ENCODE data around the gene TMEM8B.
A peak's percentile ranks its signal among the peaks of the same experiment; 100 is the strongest.

TMEM8B gene

DNA sequence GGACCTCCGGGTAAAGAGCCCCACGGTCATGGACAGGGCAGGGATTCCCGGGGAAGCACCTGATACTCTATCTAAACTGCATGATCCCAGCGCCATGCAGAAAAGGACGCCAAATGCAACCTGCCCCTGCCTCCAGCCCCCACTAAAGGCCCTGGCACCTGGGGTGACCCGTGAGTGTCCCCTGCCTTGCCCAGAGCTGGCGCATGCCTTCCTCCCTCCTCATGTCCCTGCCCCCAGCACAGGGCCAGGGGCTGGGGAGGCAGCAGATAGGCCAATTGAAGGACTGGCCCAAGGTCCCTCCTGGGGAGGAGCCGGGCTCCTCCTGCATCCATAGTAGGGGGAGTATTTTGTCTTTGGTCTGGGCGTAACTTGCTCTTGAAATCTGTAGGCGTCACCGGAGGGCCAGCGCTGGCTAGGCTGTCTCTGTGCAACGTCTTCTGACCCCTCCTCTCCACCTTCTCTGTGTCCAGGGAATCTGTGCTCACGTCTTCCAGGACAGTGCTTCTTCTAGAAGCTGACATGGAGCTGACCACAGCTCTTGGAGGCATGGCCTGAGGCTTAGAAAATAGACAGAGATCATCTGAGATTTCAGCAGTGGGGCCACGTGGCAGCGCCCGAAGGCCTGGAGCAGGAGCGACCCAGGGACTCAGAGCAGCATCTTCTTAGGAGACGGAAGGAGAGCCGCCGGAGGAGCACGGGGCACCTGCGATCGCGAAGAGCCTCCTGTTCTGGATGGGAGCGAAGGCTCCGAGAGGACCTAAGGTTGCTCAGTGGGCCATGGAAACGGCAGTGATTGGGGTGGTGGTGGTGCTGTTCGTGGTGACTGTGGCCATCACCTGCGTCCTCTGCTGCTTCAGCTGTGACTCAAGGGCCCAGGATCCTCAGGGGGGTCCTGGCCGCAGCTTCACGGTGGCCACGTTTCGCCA lies 80.9 kb downstream of the TMEM8B start (continued):
- TF ChIP-seq, protein P1, sequence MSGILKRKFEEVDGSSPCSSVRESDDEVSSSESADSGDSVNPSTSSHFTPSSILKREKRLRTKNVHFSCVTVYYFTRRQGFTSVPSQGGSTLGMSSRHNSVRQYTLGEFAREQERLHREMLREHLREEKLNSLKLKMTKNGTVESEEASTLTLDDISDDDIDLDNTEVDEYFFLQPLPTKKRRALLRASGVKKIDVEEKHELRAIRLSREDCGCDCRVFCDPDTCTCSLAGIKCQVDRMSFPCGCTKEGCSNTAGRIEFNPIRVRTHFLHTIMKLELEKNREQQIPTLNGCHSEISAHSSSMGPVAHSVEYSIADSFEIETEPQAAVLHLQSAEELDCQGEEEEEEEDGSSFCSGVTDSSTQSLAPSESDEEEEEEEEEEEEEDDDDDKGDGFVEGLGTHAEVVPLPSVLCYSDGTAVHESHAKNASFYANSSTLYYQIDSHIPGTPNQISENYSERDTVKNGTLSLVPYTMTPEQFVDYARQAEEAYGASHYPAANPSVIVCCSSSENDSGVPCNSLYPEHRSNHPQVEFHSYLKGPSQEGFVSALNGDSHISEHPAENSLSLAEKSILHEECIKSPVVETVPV (CRISPR knock-in tag; IDR thresholded peaks at IDR 0.05) = no peak
- TF ChIP-seq GLIS3 (CRISPR knock-in tag; IDR thresholded peaks at IDR 0.05) (no peak), ZFP30 (CRISPR knock-in tag; IDR thresholded peaks at IDR 0.05) (no peak)
- TF ChIP-seq, protein P2, sequence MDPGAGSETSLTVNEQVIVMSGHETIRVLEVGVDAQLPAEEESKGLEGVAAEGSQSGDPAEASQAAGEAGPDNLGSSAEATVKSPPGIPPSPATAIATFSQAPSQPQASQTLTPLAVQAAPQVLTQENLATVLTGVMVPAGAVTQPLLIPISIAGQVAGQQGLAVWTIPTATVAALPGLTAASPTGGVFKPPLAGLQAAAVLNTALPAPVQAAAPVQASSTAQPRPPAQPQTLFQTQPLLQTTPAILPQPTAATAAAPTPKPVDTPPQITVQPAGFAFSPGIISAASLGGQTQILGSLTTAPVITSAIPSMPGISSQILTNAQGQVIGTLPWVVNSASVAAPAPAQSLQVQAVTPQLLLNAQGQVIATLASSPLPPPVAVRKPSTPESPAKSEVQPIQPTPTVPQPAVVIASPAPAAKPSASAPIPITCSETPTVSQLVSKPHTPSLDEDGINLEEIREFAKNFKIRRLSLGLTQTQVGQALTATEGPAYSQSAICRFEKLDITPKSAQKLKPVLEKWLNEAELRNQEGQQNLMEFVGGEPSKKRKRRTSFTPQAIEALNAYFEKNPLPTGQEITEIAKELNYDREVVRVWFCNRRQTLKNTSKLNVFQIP (CRISPR knock-in tag; IDR thresholded peaks at IDR 0.05; ENCODE audit: borderline replicate concordance, low read depth) = no peak
- TF ChIP-seq, protein P3, sequence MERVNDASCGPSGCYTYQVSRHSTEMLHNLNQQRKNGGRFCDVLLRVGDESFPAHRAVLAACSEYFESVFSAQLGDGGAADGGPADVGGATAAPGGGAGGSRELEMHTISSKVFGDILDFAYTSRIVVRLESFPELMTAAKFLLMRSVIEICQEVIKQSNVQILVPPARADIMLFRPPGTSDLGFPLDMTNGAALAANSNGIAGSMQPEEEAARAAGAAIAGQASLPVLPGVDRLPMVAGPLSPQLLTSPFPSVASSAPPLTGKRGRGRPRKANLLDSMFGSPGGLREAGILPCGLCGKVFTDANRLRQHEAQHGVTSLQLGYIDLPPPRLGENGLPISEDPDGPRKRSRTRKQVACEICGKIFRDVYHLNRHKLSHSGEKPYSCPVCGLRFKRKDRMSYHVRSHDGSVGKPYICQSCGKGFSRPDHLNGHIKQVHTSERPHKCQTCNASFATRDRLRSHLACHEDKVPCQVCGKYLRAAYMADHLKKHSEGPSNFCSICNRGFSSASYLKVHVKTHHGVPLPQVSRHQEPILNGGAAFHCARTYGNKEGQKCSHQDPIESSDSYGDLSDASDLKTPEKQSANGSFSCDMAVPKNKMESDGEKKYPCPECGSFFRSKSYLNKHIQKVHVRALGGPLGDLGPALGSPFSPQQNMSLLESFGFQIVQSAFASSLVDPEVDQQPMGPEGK (CRISPR knock-in tag; IDR thresholded peaks at IDR 0.05; ENCODE audit: borderline replicate concordance) = no peak

DNA sequence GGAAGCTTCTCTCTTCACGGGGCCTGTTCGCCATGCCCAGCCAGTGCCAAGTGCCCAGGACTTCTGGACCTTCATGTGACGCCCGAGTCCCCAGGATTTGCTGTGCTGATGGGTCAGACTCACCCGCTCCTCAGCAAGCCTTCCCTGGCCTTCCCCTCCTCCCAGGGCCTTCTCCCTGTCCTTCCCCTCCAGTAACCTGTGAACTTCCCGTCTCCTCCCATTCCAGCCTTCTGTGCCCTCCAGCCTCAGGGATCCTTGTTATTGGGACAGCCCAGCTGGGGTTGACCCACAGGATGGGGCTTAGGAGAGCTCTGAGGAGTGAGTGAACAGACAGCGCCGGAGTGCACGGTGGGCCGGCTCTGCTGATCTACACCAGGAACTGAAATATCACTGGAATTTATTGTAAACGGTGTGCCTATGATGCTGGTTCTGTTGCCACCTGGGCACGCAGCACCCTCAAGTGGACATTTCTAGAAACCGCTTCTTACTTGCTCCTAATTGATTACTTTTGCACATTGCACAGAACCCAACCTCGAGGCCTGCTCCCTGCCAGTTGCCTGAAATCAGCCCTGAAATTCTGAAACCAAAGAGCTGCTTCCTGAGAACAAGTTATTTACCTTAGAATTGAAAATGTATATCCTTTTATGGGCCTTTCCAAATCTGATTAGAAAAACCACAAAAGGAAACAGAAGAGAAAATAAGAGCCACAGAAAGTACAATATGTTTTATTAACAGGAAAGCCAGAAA lies 81.8 kb downstream of the TMEM8B start:
- TF ChIP-seq, protein P1 (CRISPR knock-in tag; IDR thresholded peaks at IDR 0.05) = no peak
- TF ChIP-seq TOX (CRISPR knock-in tag; IDR thresholded peaks at IDR 0.05; ENCODE audit: borderline replicate concordance) (no peak), ZNF70 (CRISPR knock-in tag; IDR thresholded peaks at IDR 0.05) (no peak), ZNF565 (CRISPR knock-in tag; conservative IDR thresholded peaks at IDR 0.05; ENCODE audit: low read depth) (no peak), ISL1 (CRISPR knock-in tag; IDR thresholded peaks at IDR 0.05) (no peak), CSDC2 (CRISPR knock-in tag; IDR thresholded peaks at IDR 0.05) (no peak), ESRRG (CRISPR knock-in tag; IDR thresholded peaks at IDR 0.05) (no peak), SNAI2 (CRISPR knock-in tag; IDR thresholded peaks at IDR 0.05) (no peak), OSR1 (CRISPR knock-in tag; IDR thresholded peaks at IDR 0.05) (no peak), ZFP3 (CRISPR knock-in tag; IDR thresholded peaks at IDR 0.05) (no peak), ZFP30 (CRISPR knock-in tag; IDR thresholded peaks at IDR 0.05) (no peak), RARB (CRISPR knock-in tag; IDR thresholded peaks at IDR 0.05) (no peak), ZNF8 (CRISPR knock-in tag; IDR thresholded peaks at IDR 0.05) (no peak)
- TF ChIP-seq, protein P3 (CRISPR knock-in tag; IDR thresholded peaks at IDR 0.05; ENCODE audit: borderline replicate concordance) = no peak
- TF ChIP-seq, protein P4, sequence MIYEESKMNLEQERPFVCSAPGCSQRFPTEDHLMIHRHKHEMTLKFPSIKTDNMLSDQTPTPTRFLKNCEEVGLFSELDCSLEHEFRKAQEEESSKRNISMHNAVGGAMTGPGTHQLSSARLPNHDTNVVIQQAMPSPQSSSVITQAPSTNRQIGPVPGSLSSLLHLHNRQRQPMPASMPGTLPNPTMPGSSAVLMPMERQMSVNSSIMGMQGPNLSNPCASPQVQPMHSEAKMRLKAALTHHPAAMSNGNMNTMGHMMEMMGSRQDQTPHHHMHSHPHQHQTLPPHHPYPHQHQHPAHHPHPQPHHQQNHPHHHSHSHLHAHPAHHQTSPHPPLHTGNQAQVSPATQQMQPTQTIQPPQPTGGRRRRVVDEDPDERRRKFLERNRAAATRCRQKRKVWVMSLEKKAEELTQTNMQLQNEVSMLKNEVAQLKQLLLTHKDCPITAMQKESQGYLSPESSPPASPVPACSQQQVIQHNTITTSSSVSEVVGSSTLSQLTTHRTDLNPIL (CRISPR knock-in tag; IDR thresholded peaks at IDR 0.05; ENCODE audit: low read depth) = no peak
- TF ChIP-seq, protein P2 (CRISPR knock-in tag; IDR thresholded peaks at IDR 0.05; ENCODE audit: borderline replicate concordance, low read depth) = no peak
- ATAC-seq = peak; percentile 9; the same call in 1 of the 3 replicates

Measured in SK-N-SH treated with all-trans-retinoic acid at 6 μM for 48 hours (cell line).